Measurements from ENCODE around the gene PCNX2. TPM values are rescaled to one million over a fixed set of nuclear protein-coding genes. Genes with fewer than 3 reads are reported as not detected.

Gene PCNX2
- total and polyA plus RNA-seq, 2 donors: 7.7 to 10.0 TPM

- 99% methylated on average over 2 of the region's 2 CpGs for WGBS
- peaks cover 0 to 24% of the 10 kb centered on the region in 2 donors for H3K4me1 ChIP-seq (ENCODE audit: control insufficient read depth in 2 of 2, insufficient read depth in 2 of 2, low read length in 2 of 2)
- no peak overlapping the region for H3K27ac ChIP-seq (ENCODE audit: low read depth in 1 of 2, low read length in 1 of 2)
- H3K36me3 ChIP-seq (ENCODE audit: control insufficient read depth in 2 of 2, insufficient read depth in 2 of 2, low read length in 1 of 2): no peaks in the 10 kb centered on the region
- H3K27me3 ChIP-seq (ENCODE audit: control insufficient read depth in 2 of 2, insufficient read depth in 1 of 2, low read length in 1 of 2): no peaks in the 10 kb centered on the region
- no peaks in the 10 kb centered on the region for H3K9me3 ChIP-seq (ENCODE audit: control insufficient read depth in 2 of 2, insufficient read depth in 1 of 2, low read length in 1 of 2)
- H3K4me3 ChIP-seq (ENCODE audit: low read length in 2 of 2): no peak overlapping the region
- DNase-seq (ENCODE audit: low read depth in 6 of 9, low spot score in 9 of 9): no peak
These were observed 273.3 kb downstream of the PCNX2 start for GRCh38 chr1:233022246-233022645.

DNA sequence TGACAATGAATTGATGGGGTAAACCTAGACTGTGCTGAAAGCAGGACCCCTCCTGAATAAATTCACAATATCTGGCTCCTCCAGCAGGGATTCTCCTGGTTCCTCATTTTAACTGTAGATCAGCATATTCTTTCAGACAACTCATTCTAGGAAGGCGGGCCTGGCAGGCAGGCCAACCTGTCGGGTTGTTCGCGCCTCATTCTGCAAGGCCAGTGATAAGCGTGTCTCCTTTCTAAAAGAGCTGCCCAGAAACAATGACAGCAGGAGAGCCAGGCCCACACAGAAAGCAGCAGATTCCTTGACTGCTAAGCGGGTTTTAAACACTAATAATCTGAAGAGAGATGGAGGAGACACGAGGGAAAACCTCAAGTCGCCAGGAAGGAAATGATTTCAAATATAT lies 275.1 kb downstream of the PCNX2 start:
- DNase-seq (ENCODE audit: low read depth in 6 of 9, low spot score in 9 of 9): no peak
- whole genome bisulfite sequencing: 70% methylated on average over 8 of the region's 8 CpGs
- peaks cover 7 to 39% of the 10 kb centered on the region in 2 donors for H3K4me1 ChIP-seq (ENCODE audit: control insufficient read depth in 2 of 2, insufficient read depth in 2 of 2, low read length in 2 of 2)

GRCh38 chr1:233019778-233020325 lies 275.7 kb downstream of the PCNX2 start:
- Histone ChIP-seq H3K36me3 (ENCODE audit: control insufficient read depth in 2 of 2, insufficient read depth in 2 of 2, low read length in 1 of 2) (no peaks in the 10 kb centered on the region), H3K4me1 (ENCODE audit: control insufficient read depth in 2 of 2, insufficient read depth in 2 of 2, low read length in 2 of 2) (peaks cover 7 to 39% of the 10 kb centered on the region in 2 donors), H3K9me3 (ENCODE audit: control insufficient read depth in 2 of 2, insufficient read depth in 1 of 2, low read length in 1 of 2) (no peaks in the 10 kb centered on the region)

More for the DNA sequence above, 275.1 kb downstream of the PCNX2 start:
- Histone ChIP-seq H3K27me3 (ENCODE audit: control insufficient read depth in 2 of 2, insufficient read depth in 1 of 2, low read length in 1 of 2) (no peaks in the 10 kb centered on the region), H3K4me3 (ENCODE audit: low read length in 2 of 2) (no peak overlapping the region), H3K36me3 (ENCODE audit: control insufficient read depth in 2 of 2, insufficient read depth in 2 of 2, low read length in 1 of 2) (no peaks in the 10 kb centered on the region), H3K27ac (ENCODE audit: low read depth in 1 of 2, low read length in 1 of 2) (no peak overlapping the region), H3K9me3 (ENCODE audit: control insufficient read depth in 2 of 2, insufficient read depth in 1 of 2, low read length in 1 of 2) (no peaks in the 10 kb centered on the region)

DNA sequence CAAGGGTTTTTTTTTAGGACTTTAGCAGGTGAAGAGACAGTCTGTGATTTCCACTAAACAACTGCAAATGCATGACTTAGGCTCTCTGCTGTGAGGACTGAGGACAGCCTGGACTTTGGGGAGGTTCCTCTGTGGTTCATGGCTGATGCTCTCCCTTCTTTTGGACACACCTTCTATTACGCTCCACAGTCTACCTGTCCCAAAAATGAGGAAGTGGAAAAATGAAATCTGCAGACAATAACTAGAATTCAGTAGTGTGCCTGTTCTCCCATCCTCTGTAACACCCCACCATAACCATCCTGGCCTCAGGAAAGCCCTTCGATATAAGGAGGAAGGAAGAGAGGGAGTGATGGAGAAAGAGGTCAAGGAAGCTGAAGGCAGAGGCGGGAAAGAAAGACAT lies 276.4 kb downstream of the PCNX2 start:
- WGBS: 94% methylated on average over 3 of the region's 3 CpGs
- no peaks in the 10 kb centered on the region for H3K36me3 ChIP-seq (ENCODE audit: control insufficient read depth in 2 of 2, insufficient read depth in 2 of 2, low read length in 1 of 2)
- H3K9me3 ChIP-seq (ENCODE audit: control insufficient read depth in 2 of 2, insufficient read depth in 1 of 2, low read length in 1 of 2): no peaks in the 10 kb centered on the region
- H3K4me1 ChIP-seq (ENCODE audit: control insufficient read depth in 2 of 2, insufficient read depth in 2 of 2, low read length in 2 of 2): peaks cover 7 to 39% of the 10 kb centered on the region in 2 donors
- no peaks in the 10 kb centered on the region for H3K27me3 ChIP-seq (ENCODE audit: control insufficient read depth in 2 of 2, insufficient read depth in 1 of 2, low read length in 1 of 2)
- DNase-seq (ENCODE audit: low read depth in 6 of 9, low spot score in 9 of 9): no peak
- no peak overlapping the region for H3K27ac ChIP-seq (ENCODE audit: low read depth in 1 of 2, low read length in 1 of 2)
- no peak overlapping the region for H3K4me3 ChIP-seq (ENCODE audit: low read length in 2 of 2)

More at GRCh38 chr1:233019778-233020325, 275.7 kb downstream of the PCNX2 start:
- DNase-seq (ENCODE audit: low read depth in 6 of 9, low spot score in 9 of 9): no peak
- H3K27ac ChIP-seq (ENCODE audit: low read depth in 1 of 2, low read length in 1 of 2): no peak overlapping the region
- WGBS: 96% methylated on average over 12 of the region's 12 CpGs
- no peak overlapping the region for H3K4me3 ChIP-seq (ENCODE audit: low read length in 2 of 2)
- H3K27me3 ChIP-seq (ENCODE audit: control insufficient read depth in 2 of 2, insufficient read depth in 1 of 2, low read length in 1 of 2): no peaks in the 10 kb centered on the region

GRCh38 chr1:233016798-233017197 lies 278.7 kb downstream of the PCNX2 start:
- no peaks in the 10 kb centered on the region for H3K27me3 ChIP-seq (ENCODE audit: control insufficient read depth in 2 of 2, insufficient read depth in 1 of 2, low read length in 1 of 2)
- H3K4me3 ChIP-seq (ENCODE audit: low read length in 2 of 2): no peak overlapping the region
- 93% methylated on average over 6 of the region's 6 CpGs for WGBS
- no peak for DNase-seq (ENCODE audit: low read depth in 6 of 9, low spot score in 9 of 9)
- peaks cover 7 to 39% of the 10 kb centered on the region in 2 donors for H3K4me1 ChIP-seq (ENCODE audit: control insufficient read depth in 2 of 2, insufficient read depth in 2 of 2, low read length in 2 of 2)
- H3K36me3 ChIP-seq (ENCODE audit: control insufficient read depth in 2 of 2, insufficient read depth in 2 of 2, low read length in 1 of 2): peaks cover 0 to 4% of the 10 kb centered on the region in 2 donors
- H3K27ac ChIP-seq (ENCODE audit: low read depth in 1 of 2, low read length in 1 of 2): no peak overlapping the region
- no peaks in the 10 kb centered on the region for H3K9me3 ChIP-seq (ENCODE audit: control insufficient read depth in 2 of 2, insufficient read depth in 1 of 2, low read length in 1 of 2)

GRCh38 chr1:233015965-233016364 lies 279.6 kb downstream of the PCNX2 start:
- H3K4me1 ChIP-seq (ENCODE audit: control insufficient read depth in 2 of 2, insufficient read depth in 2 of 2, low read length in 2 of 2): peaks cover 7 to 39% of the 10 kb centered on the region in 2 donors
- 7% methylated on average over 2 of the region's 2 CpGs for WGBS
- H3K27me3 ChIP-seq (ENCODE audit: control insufficient read depth in 2 of 2, insufficient read depth in 1 of 2, low read length in 1 of 2): no peaks in the 10 kb centered on the region
- H3K4me3 ChIP-seq (ENCODE audit: low read length in 2 of 2): no peak overlapping the region
- H3K27ac ChIP-seq (ENCODE audit: low read depth in 1 of 2, low read length in 1 of 2): no peak overlapping the region
- peak; percentile 13 to 73 (median 41) for DNase-seq (ENCODE audit: low read depth in 6 of 9, low spot score in 9 of 9)
- H3K36me3 ChIP-seq (ENCODE audit: control insufficient read depth in 2 of 2, insufficient read depth in 2 of 2, low read length in 1 of 2): peaks cover 0 to 4% of the 10 kb centered on the region in 2 donors
- H3K9me3 ChIP-seq (ENCODE audit: control insufficient read depth in 2 of 2, insufficient read depth in 1 of 2, low read length in 1 of 2): no peaks in the 10 kb centered on the region

- WGBS: 98% methylated on average over 1 of the region's 1 CpG
- Histone ChIP-seq H3K36me3 (ENCODE audit: control insufficient read depth in 2 of 2, insufficient read depth in 2 of 2, low read length in 1 of 2) (peaks cover 0 to 4% of the 10 kb centered on the region in 2 donors), H3K27ac (ENCODE audit: low read depth in 1 of 2, low read length in 1 of 2) (no peak overlapping the region), H3K4me1 (ENCODE audit: control insufficient read depth in 2 of 2, insufficient read depth in 2 of 2, low read length in 2 of 2) (peaks cover 7 to 23% of the 10 kb centered on the region in 2 donors), H3K9me3 (ENCODE audit: control insufficient read depth in 2 of 2, insufficient read depth in 1 of 2, low read length in 1 of 2) (no peaks in the 10 kb centered on the region), H3K27me3 (ENCODE audit: control insufficient read depth in 2 of 2, insufficient read depth in 1 of 2, low read length in 1 of 2) (no peaks in the 10 kb centered on the region), H3K4me3 (ENCODE audit: low read length in 2 of 2) (no peak overlapping the region)
- no peak for DNase-seq (ENCODE audit: low read depth in 6 of 9, low spot score in 9 of 9)
These were observed 283.5 kb downstream of the PCNX2 start for GRCh38 chr1:233012021-233012420.

GRCh38 chr1:233010146-233010545 lies 285.4 kb downstream of the PCNX2 start:
- DNase-seq (ENCODE audit: low read depth in 6 of 9, low spot score in 9 of 9): no peak
- Histone ChIP-seq H3K27ac (ENCODE audit: low read depth in 1 of 2, low read length in 1 of 2) (no peak overlapping the region), H3K27me3 (ENCODE audit: control insufficient read depth in 2 of 2, insufficient read depth in 1 of 2, low read length in 1 of 2) (no peaks in the 10 kb centered on the region), H3K9me3 (ENCODE audit: control insufficient read depth in 2 of 2, insufficient read depth in 1 of 2, low read length in 1 of 2) (no peaks in the 10 kb centered on the region), H3K4me3 (ENCODE audit: low read length in 2 of 2) (no peak overlapping the region), H3K4me1 (ENCODE audit: control insufficient read depth in 2 of 2, insufficient read depth in 2 of 2, low read length in 2 of 2) (peaks cover 0 to 6% of the 10 kb centered on the region in 2 donors), H3K36me3 (ENCODE audit: control insufficient read depth in 2 of 2, insufficient read depth in 2 of 2, low read length in 1 of 2) (peaks cover 0 to 4% of the 10 kb centered on the region in 2 donors)
- WGBS: 88% methylated on average over 3 of the region's 3 CpGs

DNA sequence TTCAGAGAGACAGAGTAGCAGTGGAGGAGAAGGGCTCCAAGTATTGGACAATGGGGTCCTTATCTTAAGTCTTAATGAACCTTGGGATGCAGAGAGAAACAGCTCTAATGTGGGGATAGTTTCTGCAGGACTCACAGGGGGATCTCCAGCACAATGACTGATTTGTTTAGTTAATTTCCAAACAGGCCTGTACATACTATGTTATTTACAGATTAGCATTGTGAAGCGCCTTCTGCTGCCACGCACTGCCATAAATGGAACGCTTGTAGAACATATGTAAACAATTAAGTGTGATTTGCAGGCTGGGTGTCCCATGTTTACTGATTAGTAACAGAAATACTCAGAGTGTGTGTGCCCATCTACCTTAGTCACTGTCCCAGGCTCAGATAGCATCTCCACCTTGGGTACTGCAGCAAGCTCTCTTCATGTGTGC lies 289.0 kb downstream of the PCNX2 start:
- whole genome bisulfite sequencing: 97% methylated on average over 3 of the region's 3 CpGs
- no peak for DNase-seq (ENCODE audit: low read depth in 6 of 9, low spot score in 9 of 9)
- H3K4me1 ChIP-seq (ENCODE audit: control insufficient read depth in 2 of 2, insufficient read depth in 2 of 2, low read length in 2 of 2): no peaks in the 10 kb centered on the region

More for the DNA sequence above, 289.0 kb downstream of the PCNX2 start:
- Histone ChIP-seq H3K9me3 (ENCODE audit: control insufficient read depth in 2 of 2, insufficient read depth in 1 of 2, low read length in 1 of 2) (no peaks in the 10 kb centered on the region), H3K27ac (ENCODE audit: low read depth in 1 of 2, low read length in 1 of 2) (no peak overlapping the region), H3K4me3 (ENCODE audit: low read length in 2 of 2) (no peak overlapping the region), H3K36me3 (ENCODE audit: control insufficient read depth in 2 of 2, insufficient read depth in 2 of 2, low read length in 1 of 2) (no peaks in the 10 kb centered on the region), H3K27me3 (ENCODE audit: control insufficient read depth in 2 of 2, insufficient read depth in 1 of 2, low read length in 1 of 2) (no peaks in the 10 kb centered on the region)

Measured in thymus (tissue), 11 donors.